ENCODE data around the gene GRM7.

Gene GRM7

GRCh38 chr3:7504886-7505775 is 644.2 kb downstream of the GRM7 start:
- DNase-seq (ENCODE audit: low read depth), result no peak

- no peak for DNase-seq (ENCODE audit: low read depth)
Measured at GRCh38 chr3:7506606-7507180, 645.8 kb downstream of the GRM7 start.

GRCh38 chr3:7508821-7509220 is 647.9 kb downstream of the GRM7 start:
- no peak for DNase-seq (ENCODE audit: low read depth)

GRCh38 chr3:7512048-7512447 is 651.1 kb downstream of the GRM7 start:
- DNase-seq (ENCODE audit: low read depth), result no peak

- no peak for DNase-seq (ENCODE audit: low read depth)
Measured at GRCh38 chr3:7518026-7518425, 657.1 kb downstream of the GRM7 start.

- no peak for DNase-seq (ENCODE audit: low read depth)
Measured at GRCh38 chr3:7518456-7518855, 657.5 kb downstream of the GRM7 start.

- no peak for DNase-seq (ENCODE audit: low read depth)
Measured at GRCh38 chr3:7520059-7520458, 659.1 kb downstream of the GRM7 start.

GRCh38 chr3:7520593-7520992 is 659.7 kb downstream of the GRM7 start:
- DNase-seq (ENCODE audit: low read depth), result no peak

- DNase-seq (ENCODE audit: low read depth), result no peak
Measured at GRCh38 chr3:7536510-7536909, 675.6 kb downstream of the GRM7 start.

- no peak for DNase-seq (ENCODE audit: low read depth)
Measured at GRCh38 chr3:7536921-7537320, 676.0 kb downstream of the GRM7 start.

GRCh38 chr3:7543294-7543880 is 682.5 kb downstream of the GRM7 start:
- DNase-seq (ENCODE audit: low read depth), result no peak

GRCh38 chr3:7545334-7545733 is 684.4 kb downstream of the GRM7 start:
- no peak for DNase-seq (ENCODE audit: low read depth)

GRCh38 chr3:7546253-7546652 is 685.3 kb downstream of the GRM7 start:
- DNase-seq (ENCODE audit: low read depth), result no peak

GRCh38 chr3:7547826-7548225 is 686.9 kb downstream of the GRM7 start:
- no peak for DNase-seq (ENCODE audit: low read depth)

- no peak for DNase-seq (ENCODE audit: low read depth)
Measured at GRCh38 chr3:7562892-7563291, 702.0 kb downstream of the GRM7 start.

- no peak for DNase-seq (ENCODE audit: low read depth)
Measured at GRCh38 chr3:7565574-7565973, 704.7 kb downstream of the GRM7 start.

- no peak for DNase-seq (ENCODE audit: low read depth)
Measured at GRCh38 chr3:7567160-7567559, 706.2 kb downstream of the GRM7 start.

GRCh38 chr3:7568526-7569184 is 707.7 kb downstream of the GRM7 start:
- DNase-seq (ENCODE audit: low read depth), result no peak

- DNase-seq (ENCODE audit: low read depth), result no peak
Measured at GRCh38 chr3:7573330-7573729, 712.4 kb downstream of the GRM7 start.

- DNase-seq (ENCODE audit: low read depth), result no peak
Measured at GRCh38 chr3:7574435-7574834, 713.5 kb downstream of the GRM7 start.

- no peak for DNase-seq (ENCODE audit: low read depth)
Measured at GRCh38 chr3:7576071-7576470, 715.2 kb downstream of the GRM7 start.

- DNase-seq (ENCODE audit: low read depth), result no peak
Measured at GRCh38 chr3:7576506-7576905, 715.6 kb downstream of the GRM7 start.

- no peak for DNase-seq (ENCODE audit: low read depth)
Measured at GRCh38 chr3:7577513-7577912, 716.6 kb downstream of the GRM7 start.
